KOPT-K1 (cell line): Measurements from ENCODE around the gene OR2L2.
"Not testable (repeated sequence)": the region's sequence is repeated elsewhere in the genome, so short reads cannot be mapped to it uniquely, and the experiment has no call there.

ENCODE experiments used
- H3K27ac ChIP-seq: fragments of 200-600 bp; sonication (generic); 2 replicates; pipeline ENCODE4 v1.5.1; 2016; ENCODE audit warnings: antibody characterized with exemption, mild to moderate bottlenecking, low read depth, low read length; ENCODE audit not compliant: poor library complexity, severe bottlenecking
- H3K36me3 ChIP-seq: fragments of 200-600 bp; sonication (generic); 2 replicates; pipeline ENCODE4 v1.5.1; 2017; ENCODE audit warnings: antibody characterized with exemption, mild to moderate bottlenecking, low read length, moderate library complexity; ENCODE audit not compliant: insufficient read depth
- H3K9me3 ChIP-seq: fragments of 200-600 bp; sonication (generic); 2 replicates; pipeline ENCODE4 v1.5.1; 2017; ENCODE audit warnings: antibody characterized with exemption, low read length, mild to moderate bottlenecking; ENCODE audit not compliant: insufficient read depth, poor library complexity, severe bottlenecking

OR2L2 gene, protein sequence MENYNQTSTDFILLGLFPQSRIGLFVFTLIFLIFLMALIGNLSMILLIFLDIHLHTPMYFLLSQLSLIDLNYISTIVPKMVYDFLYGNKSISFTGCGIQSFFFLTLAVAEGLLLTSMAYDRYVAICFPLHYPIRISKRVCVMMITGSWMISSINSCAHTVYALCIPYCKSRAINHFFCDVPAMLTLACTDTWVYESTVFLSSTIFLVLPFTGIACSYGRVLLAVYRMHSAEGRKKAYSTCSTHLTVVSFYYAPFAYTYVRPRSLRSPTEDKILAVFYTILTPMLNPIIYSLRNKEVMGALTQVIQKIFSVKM

DNA sequence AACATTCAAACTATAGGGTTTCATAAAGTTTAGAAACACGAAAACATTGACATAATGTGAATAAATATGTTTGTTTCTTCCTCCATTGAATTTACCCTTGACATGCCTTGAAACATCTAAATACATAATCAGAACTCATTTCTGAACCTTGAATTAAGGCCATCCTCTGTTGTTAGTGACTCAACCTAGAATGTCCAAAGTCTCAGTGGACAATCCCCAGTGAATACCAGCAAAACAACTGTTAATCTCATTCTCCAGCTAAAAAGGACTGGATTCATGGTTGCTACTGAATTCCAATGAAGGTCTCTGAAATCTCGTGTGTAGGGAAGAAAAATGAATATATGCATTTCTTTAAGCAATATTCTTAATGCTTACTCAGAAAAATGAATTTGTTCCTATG is at the start of gene OR2L2:
OR2L2 (plus strand) TSS at position 301 of the 400 bp plus-strand sequence. CDS start 8,198 bp downstream, outside the sequence.
- H3K9me3 ChIP-seq = no peaks in the 10 kb centered on the region

DNA sequence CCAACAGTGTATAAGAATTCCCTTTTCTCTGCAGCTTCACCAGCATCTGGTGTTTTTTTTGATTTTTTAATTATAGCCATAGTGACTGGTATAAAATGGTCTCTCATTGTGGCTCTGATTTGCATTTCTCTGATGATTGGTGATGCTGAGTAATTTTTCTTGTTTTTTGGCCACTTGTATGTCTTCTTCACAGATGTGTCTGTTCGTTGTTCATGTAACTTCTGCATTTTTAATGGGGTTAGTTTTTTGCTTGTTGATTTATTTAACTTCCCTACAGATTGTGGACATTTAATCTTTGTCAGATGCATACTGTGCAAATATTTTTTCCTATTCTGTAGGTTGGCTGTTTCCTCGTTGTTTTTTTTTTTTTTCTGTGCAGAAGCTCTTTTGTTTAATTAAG is 36.9 kb upstream of the OR2L2 start:
- H3K36me3 ChIP-seq = no peaks in the 10 kb centered on the region
- H3K27ac ChIP-seq = no peak overlapping the region
- H3K9me3 ChIP-seq = no peaks in the 10 kb centered on the region

More for the DNA sequence above, at the start of gene OR2L2:
- H3K36me3 ChIP-seq = no peaks in the 10 kb centered on the region
- H3K27ac ChIP-seq = no peak within 1 kb of the TSS

DNA sequence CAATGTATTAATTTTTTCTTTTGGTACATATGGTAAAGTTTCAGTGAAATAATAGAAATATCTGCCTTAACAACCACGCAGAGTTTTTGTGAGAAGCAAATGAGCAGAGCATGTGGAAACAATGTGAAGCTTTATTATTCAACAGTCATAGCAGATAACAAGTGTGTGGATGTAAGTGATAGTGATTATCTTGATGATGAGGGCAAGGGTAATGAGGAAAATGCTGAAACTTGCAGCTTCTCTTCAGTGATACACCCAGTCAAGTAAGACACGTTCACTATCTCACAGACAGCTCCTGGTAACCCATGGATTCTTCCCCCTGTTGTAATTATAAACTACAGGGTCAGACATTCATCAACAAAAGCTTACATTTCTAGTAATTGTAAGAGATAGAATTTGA is 31.1 kb upstream of the OR2L2 start:
- H3K27ac ChIP-seq = no peak overlapping the region
- no peaks in the 10 kb centered on the region for H3K36me3 ChIP-seq
- no peaks in the 10 kb centered on the region for H3K9me3 ChIP-seq

DNA sequence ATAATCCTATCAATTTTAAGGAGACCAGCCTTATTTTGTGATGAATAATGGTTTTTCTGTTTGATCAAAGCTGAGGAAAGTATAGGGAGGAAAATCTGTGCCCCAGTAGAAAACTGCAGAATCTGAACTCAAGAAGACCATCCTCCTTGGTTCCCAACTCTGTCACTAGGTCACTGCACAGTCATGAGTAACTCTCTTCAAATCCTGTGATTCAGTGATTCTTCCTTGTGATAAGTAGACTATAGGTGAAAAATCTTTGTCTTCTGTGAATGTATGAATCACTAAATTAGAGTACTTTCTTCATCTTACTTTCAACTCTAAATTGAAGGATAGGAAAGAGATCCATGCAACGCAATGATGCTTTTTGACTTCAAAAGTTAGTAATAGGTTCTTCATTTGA is 29.7 kb upstream of the OR2L2 start:
- Histone ChIP-seq H3K27ac (no peak overlapping the region), H3K9me3 (no peaks in the 10 kb centered on the region)

DNA sequence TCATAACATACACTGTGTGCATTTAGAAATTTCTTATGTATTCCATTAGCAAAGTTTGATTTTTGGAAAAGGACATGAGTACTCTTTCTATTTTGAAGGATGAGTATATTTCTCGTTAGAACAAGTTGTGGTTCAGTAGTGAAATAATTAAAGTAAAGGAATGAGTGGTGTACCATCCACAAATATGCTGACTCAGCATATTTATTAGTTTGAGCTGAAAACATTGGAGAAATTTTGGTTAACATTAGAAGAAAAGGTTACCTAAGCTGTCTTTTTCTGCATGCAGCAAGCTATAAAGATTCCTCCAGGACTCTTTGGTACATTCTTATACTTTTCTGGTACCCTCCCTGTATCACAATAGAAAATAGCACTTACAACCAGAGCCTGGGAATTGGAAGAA is 22.1 kb upstream of the OR2L2 start:
- Histone ChIP-seq H3K36me3 (no peaks in the 10 kb centered on the region), H3K9me3 (no peaks in the 10 kb centered on the region), H3K27ac (no peak overlapping the region)

More for the DNA sequence above, 29.7 kb upstream of the OR2L2 start:
- no peaks in the 10 kb centered on the region for H3K36me3 ChIP-seq

DNA sequence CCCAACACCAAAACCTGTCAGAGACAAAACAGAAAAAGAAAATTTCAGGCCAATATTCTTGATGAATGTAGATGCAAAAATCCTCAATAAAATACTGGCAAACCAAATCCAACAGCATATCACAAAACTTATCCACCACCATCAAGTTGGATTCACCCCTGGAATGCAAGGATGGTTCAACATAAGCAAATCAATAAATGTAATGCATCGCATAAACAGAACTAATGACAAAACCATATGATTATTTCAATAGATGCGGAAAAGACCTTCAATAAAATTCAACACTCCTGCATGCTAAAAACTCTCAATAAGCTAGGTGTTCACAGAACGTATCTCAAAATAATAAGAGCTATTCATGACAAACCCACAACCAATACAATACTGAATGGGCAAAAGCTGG is 20.2 kb upstream of the OR2L2 start:
- H3K9me3 ChIP-seq = no peaks in the 10 kb centered on the region
- H3K27ac ChIP-seq = no peak overlapping the region
- H3K36me3 ChIP-seq = no peaks in the 10 kb centered on the region

DNA sequence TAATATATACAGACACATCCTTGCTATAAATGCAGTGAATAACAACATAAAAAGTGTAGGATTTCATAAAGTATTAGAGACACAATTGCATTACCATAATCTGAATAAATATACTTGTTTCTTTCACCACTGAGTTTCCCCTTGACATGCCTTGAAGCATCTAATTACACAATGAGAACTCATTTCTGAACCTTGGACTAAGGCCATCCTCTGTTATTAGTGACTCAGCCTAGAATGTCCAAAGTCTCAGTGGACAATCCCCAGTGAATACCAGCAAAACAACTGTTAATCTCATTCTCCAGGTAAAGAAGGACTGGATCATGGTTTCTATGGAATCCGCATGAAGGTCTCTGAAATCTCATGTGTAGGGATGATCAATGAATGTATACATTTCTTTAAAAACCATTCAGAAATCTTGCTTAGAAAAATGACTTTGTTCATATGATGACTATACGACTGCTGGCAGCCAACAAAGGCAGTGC is 16.6 kb upstream of the OR2L2 start, which contains the start of gene OR2L5:
OR2L5 (plus strand) TSS at position 432 of the 482 bp plus-strand sequence. CDS start 8,288 bp downstream, outside the sequence.
- Histone ChIP-seq H3K27ac (no peak within 1 kb of the TSS), H3K9me3 (no peaks in the 10 kb centered on the region), H3K36me3 (no peaks in the 10 kb centered on the region)

DNA sequence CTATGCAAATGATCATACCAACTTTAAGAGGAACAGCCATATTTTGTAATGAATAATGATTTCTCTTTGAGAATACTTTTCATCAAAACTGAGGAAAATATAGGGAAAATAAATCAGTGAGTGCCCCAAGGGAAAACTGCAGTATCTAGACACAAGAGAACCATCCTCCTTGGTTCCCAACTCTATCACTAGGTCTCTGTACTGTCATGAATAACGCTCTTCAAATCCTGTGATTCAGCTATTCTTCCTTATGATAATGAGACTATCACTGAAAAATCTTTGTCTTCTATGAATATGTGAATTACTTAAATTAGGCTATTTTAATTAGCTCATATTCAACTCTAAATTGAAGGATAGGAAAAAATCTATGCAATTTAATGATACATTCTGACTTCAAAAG is 14.1 kb upstream of the OR2L2 start:
- Histone ChIP-seq H3K36me3 (no peaks in the 10 kb centered on the region), H3K9me3 (no peaks in the 10 kb centered on the region), H3K27ac (no peak overlapping the region)

DNA sequence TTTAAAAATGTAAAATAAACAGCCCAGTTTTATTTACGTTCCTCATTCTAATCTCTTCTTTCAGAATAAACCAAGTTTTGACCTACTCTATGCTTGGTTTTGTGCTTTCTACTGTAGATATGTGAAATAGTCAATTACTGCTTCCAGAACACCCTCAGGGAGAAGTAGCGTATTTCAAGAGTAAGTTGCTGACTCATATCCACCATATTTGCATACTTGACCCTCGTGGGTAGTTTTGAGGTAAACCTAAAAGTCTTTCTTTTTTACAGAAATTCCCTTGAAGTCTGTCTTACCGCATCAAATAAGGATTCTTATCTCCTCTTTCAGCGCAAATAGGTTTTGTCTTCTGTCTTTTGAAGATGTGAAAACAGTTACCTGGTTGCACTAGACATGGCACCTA is 15.3 kb downstream of the OR2L2 start:
- Histone ChIP-seq H3K9me3 (no peaks in the 10 kb centered on the region), H3K27ac (no peak overlapping the region)

DNA sequence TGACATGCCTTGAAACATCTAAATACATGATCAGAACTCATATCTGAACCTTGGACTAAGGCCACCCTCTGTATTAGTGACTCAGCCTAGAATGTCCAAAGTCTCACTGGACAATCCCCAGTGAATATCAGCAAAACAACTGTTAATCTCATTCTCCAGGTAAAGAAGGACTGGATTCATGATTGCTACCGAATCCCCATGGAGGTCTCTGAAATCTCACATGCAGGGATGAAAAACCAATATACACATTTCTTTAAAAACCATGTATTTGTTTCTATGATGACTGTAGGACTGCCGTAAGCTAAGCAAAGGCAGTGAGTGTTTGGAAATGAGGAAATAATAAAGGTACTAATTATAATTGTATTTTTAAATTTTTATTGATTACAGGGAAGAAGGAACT is 16.7 kb downstream of the OR2L2 start, which contains the start of gene OR2L3:
OR2L3 (plus strand) TSS at position 301 of the 400 bp plus-strand sequence. CDS start 13,846 bp downstream, outside the sequence.
- Histone ChIP-seq H3K27ac (no peak within 1 kb of the TSS), H3K36me3 (no peaks in the 10 kb centered on the region), H3K9me3 (no peaks in the 10 kb centered on the region)

More for the DNA sequence above, 15.3 kb downstream of the OR2L2 start:
- no peaks in the 10 kb centered on the region for H3K36me3 ChIP-seq

DNA sequence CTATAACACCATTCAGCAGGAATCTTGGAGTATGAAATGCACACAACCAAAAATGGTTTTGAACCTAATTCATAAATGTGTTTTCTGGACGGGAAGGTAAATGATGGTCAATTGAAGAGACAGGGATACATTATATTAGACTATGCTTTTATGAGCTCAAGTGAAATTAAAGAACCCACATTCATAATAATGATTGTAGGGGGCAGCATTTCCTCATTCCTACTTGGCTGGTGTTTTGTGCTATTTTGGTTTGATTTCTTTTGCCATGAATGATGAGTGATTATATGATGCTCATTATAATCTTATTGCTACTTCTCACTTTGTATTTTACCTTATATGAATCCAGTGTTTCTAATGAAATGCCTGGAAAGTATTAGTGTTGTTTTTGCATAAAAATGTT is 17.1 kb downstream of the OR2L2 start:
- no peak overlapping the region for H3K27ac ChIP-seq
- H3K9me3 ChIP-seq = no peaks in the 10 kb centered on the region

DNA sequence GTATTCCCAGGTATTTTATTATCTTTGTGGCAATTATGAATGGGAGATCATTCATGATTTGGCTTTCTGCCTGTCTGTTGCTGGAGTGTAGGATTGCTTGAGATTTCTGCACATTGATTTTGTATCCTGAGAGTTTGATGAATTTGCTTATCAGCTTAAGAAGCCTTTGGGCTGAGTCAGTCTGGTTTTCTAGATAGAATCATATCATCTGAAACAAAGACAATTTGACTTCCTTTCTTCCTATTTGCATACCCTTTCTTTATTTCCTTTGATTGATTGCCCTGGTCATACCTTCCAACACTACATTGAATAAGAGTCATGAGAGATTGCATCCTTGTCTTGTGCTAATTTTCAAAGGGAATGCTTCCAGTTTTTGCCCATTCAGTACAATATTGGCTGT is 24.8 kb downstream of the OR2L2 start:
- no peaks in the 10 kb centered on the region for H3K9me3 ChIP-seq
- no peak overlapping the region for H3K27ac ChIP-seq
- no peaks in the 10 kb centered on the region for H3K36me3 ChIP-seq

More for the DNA sequence above, 17.1 kb downstream of the OR2L2 start:
- H3K36me3 ChIP-seq = no peaks in the 10 kb centered on the region

DNA sequence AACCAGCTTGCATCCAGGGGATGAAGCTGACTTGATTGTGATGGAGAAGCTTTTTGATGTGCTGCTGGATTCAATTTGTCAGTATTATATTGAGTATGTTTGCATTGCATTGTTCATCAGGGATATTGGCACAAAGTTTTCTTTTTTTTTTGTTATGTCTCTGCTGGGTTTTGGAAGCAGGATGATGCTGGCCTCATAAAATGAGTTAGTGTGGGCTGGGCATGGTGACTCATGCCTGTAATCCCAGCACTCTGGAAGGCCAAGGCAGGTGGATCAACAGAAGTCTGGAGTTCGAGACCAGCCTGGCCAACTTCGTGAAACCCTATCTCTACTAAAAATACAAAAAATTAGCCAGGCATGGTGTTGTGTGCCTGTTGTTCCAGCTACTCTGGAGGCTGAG is 25.4 kb downstream of the OR2L2 start:
- Histone ChIP-seq H3K36me3 (no peaks in the 10 kb centered on the region), H3K9me3 (no peaks in the 10 kb centered on the region)

DNA sequence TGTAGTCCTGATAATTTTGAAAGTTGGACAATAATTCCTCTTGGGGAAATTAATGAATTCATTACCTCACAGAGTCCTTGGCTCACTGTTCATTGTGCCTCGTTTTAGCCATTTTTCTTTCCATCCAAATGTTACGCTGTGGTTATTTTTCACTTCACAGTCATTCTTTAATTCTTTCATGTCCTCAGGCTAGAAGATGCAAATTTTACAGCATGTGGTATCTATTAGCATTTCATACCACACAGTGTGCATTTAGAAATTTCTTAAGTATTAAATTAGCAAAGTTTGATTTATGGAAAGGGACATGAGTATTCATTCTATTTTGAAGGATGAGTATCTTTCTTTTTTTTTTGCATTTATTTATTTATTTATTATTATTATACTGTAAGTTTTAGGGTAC is 35.2 kb downstream of the OR2L2 start:
- Histone ChIP-seq H3K9me3 (no peaks in the 10 kb centered on the region), H3K27ac (no peak overlapping the region), H3K36me3 (no peaks in the 10 kb centered on the region)

More for the DNA sequence above, 25.4 kb downstream of the OR2L2 start:
- no peak overlapping the region for H3K27ac ChIP-seq

DNA sequence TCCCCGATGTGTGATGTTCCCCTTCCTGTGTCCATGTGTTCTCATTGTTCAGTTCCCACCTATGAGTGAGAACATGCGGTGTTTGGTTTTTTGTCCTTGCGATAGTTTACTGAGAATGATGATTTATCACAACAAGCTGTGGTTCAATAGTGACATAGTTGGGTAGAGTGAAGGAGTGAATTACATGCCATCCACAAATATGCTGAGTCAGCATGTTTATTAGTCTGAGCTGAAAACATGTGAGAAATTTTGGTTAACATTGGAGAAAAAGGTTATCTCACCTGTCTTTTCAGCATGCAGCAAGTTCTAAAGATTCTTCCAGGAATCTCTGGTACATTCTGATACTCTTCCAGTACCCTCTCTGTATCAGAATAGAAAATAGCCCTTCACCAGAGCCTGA is 35.7 kb downstream of the OR2L2 start:
- H3K9me3 ChIP-seq = no peaks in the 10 kb centered on the region
- H3K27ac ChIP-seq = no peak overlapping the region
- no peaks in the 10 kb centered on the region for H3K36me3 ChIP-seq

DNA sequence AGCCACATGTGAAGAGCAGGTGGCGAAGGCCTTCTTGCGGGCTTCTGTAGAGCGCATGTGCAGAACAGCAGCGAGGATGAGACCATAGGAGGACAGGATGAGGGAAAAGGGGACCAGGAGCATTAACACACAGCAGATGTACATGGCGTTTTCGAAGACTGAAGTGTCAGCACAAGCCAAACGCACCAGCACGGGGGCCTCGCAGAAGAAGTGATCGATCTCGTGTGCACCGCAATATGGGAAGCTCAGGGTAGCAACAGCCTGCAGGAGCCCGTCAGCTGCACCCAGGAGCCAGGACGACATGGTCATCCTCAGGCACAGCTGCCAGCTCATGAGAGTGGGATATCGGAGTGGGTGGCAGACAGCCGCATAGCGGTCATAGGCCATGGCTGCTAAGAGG is 54.0 kb downstream of the OR2L2 start:
- H3K9me3 ChIP-seq, H3K36me3 ChIP-seq: not testable (repeated sequence)

More for the DNA sequence above, 54.0 kb downstream of the OR2L2 start:
- H3K27ac ChIP-seq = not testable (repeated sequence)
